HG03439 (cell line): ENCODE results near the gene PAQR9.
"Not testable (repeated sequence)": the region's sequence is repeated elsewhere in the genome, so short reads cannot be mapped to it uniquely, and the experiment has no call there.

Source experiments
- ATAC-seq: cut with Tn5 transposase; IDR thresholded peaks from one replicate; pipeline ENCODE4 v1.9.1; 2021; ENCODE audit warnings: mild to moderate bottlenecking, moderate library complexity; ENCODE audit not compliant: unreplicated experiment

The PAQR9 gene

GRCh38 chr3:142963516-142964448 lies at the start of gene PAQR9:
Gene PAQR9, minus strand, starts transcription at chr3:142963674. Its CDS starts 338 bp downstream, at chr3:142963336.
- ATAC-seq: no peak

- no peak for ATAC-seq
Measured at GRCh38 chr3:143011705-143012104, 48.2 kb upstream of the PAQR9 start.

- ATAC-seq: no peak
Measured at GRCh38 chr3:143010024-143010423, 46.5 kb upstream of the PAQR9 start.

GRCh38 chr3:143004823-143005222 lies 41.3 kb upstream of the PAQR9 start:
- no peak for ATAC-seq

- no peak for ATAC-seq
Measured at GRCh38 chr3:143002727-143003126, 39.3 kb upstream of the PAQR9 start.

GRCh38 chr3:143002083-143002712 lies 38.7 kb upstream of the PAQR9 start:
- peak; percentile 22 for ATAC-seq

- peak; percentile 94 for ATAC-seq
Measured at GRCh38 chr3:143001369-143002082, 38.1 kb upstream of the PAQR9 start, which contains the start of gene U2SURP. Gene U2SURP, plus strand, starts transcription at chr3:143001570. Its CDS starts 59 bp downstream, at chr3:143001629.

GRCh38 chr3:143001034-143001368 lies 37.5 kb upstream of the PAQR9 start:
- peak; percentile 65 for ATAC-seq

- no peak for ATAC-seq
Measured at GRCh38 chr3:143000528-143000927, 37.1 kb upstream of the PAQR9 start.

GRCh38 chr3:142999881-143000280 lies 36.4 kb upstream of the PAQR9 start:
- no peak for ATAC-seq

GRCh38 chr3:142998439-142998838 lies 35.0 kb upstream of the PAQR9 start:
- ATAC-seq: no peak

GRCh38 chr3:142997330-142997729 lies 33.9 kb upstream of the PAQR9 start:
- no peak for ATAC-seq

- peak; percentile 61 for ATAC-seq
Measured at GRCh38 chr3:142993958-142994442, 30.5 kb upstream of the PAQR9 start.

GRCh38 chr3:142992323-142992722 lies 28.8 kb upstream of the PAQR9 start:
- ATAC-seq: no peak

- ATAC-seq: no peak
Measured at GRCh38 chr3:142990721-142991120, 27.2 kb upstream of the PAQR9 start.

GRCh38 chr3:142988826-142989225 lies 25.4 kb upstream of the PAQR9 start:
- ATAC-seq: not testable (repeated sequence)

GRCh38 chr3:142988221-142988620 lies 24.7 kb upstream of the PAQR9 start:
- ATAC-seq: not testable (repeated sequence)

GRCh38 chr3:142987707-142988106 lies 24.2 kb upstream of the PAQR9 start:
- ATAC-seq: no peak

- peak; percentile 50 for ATAC-seq
Measured at GRCh38 chr3:142987080-142987700, 23.7 kb upstream of the PAQR9 start.

- ATAC-seq: no peak
Measured at GRCh38 chr3:142984255-142984654, 20.8 kb upstream of the PAQR9 start.

- ATAC-seq: no peak
Measured at GRCh38 chr3:142983318-142983717, 19.8 kb upstream of the PAQR9 start.
